Nephron progenitor cell (in vitro differentiated cells): ENCODE data around the gene FSIP1.

Experiments used
- DNase-seq: peaks from one replicate; pipeline ENCODE4 v3.0.0; 2021
- H3K27ac Mint-ChIP-seq: 2 replicates; pipeline ENCODE4 v1.8.0; 2021; ENCODE audit warnings: mild to moderate bottlenecking, moderate library complexity, mixed read lengths
- H3K27me3 Mint-ChIP-seq: 2 replicates; pipeline ENCODE4 v1.8.0; 2021; ENCODE audit warnings: mild to moderate bottlenecking, low read depth, mixed read lengths; ENCODE audit not compliant: poor library complexity
- H3K36me3 Mint-ChIP-seq: 2 replicates; pipeline ENCODE4 v1.8.0; 2021; ENCODE audit warnings: low read depth, mixed read lengths
- H3K4me1 Mint-ChIP-seq: 2 replicates; pipeline ENCODE4 v1.8.0; 2021; ENCODE audit warnings: mixed read lengths
- H3K4me3 Mint-ChIP-seq: 2 replicates; pipeline ENCODE4 v1.8.0; 2021; ENCODE audit warnings: mild to moderate bottlenecking, moderate library complexity, mixed read lengths
- H3K9me3 Mint-ChIP-seq: 2 replicates; pipeline ENCODE4 v1.8.0; 2021; ENCODE audit warnings: mild to moderate bottlenecking, moderate library complexity, mixed read lengths
- TF ChIP-seq, protein P1 (sequence below): fragments of 200-600 bp; sonication (generic); IDR thresholded peaks from 2 replicates; pipeline ENCODE4 v1.5.0; 2021; ENCODE audit warnings: antibody characterized with exemption

Gene FSIP1

GRCh38 chr15:39786447-39787056 is 3.9 kb upstream of the FSIP1 start:
- H3K27me3 Mint-ChIP-seq = no peaks in the 10 kb centered on the region
- H3K4me3 Mint-ChIP-seq = no peak overlapping the region
- no peak overlapping the region for H3K27ac Mint-ChIP-seq
- TF ChIP-seq, protein P1, sequence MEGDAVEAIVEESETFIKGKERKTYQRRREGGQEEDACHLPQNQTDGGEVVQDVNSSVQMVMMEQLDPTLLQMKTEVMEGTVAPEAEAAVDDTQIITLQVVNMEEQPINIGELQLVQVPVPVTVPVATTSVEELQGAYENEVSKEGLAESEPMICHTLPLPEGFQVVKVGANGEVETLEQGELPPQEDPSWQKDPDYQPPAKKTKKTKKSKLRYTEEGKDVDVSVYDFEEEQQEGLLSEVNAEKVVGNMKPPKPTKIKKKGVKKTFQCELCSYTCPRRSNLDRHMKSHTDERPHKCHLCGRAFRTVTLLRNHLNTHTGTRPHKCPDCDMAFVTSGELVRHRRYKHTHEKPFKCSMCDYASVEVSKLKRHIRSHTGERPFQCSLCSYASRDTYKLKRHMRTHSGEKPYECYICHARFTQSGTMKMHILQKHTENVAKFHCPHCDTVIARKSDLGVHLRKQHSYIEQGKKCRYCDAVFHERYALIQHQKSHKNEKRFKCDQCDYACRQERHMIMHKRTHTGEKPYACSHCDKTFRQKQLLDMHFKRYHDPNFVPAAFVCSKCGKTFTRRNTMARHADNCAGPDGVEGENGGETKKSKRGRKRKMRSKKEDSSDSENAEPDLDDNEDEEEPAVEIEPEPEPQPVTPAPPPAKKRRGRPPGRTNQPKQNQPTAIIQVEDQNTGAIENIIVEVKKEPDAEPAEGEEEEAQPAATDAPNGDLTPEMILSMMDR = peak; percentile 65
- peaks cover 63% of the 10 kb centered on the region for H3K4me1 Mint-ChIP-seq
- H3K36me3 Mint-ChIP-seq = no peaks in the 10 kb centered on the region
- peak; percentile 31 for DNase-seq
- peaks cover under 1% of the 10 kb centered on the region for H3K9me3 Mint-ChIP-seq

DNA sequence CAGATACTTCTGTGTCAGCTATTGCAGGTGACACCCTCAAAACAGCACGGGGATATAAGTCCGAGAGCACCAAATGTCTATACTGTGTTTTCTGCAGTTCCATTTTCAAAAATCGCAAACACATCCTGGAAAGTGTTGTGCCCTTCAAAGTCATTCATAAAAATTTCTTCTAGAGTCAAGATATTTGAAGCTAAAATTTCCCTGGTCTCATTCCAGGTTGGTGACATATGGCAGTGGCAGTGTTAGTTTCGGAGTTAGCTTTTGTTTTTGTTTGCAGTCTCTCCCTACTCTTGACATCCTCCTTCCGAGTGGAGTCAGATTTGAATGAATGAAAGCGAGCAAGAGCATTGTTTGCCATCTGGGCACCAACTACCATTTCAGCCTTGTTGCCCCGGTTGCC is 3.2 kb upstream of the FSIP1 start:
- peaks cover 8% of the 10 kb centered on the region for H3K9me3 Mint-ChIP-seq
- peaks cover 7% of the 10 kb centered on the region for H3K36me3 Mint-ChIP-seq
- H3K4me3 Mint-ChIP-seq = no peak overlapping the region
- no peak overlapping the region for H3K27ac Mint-ChIP-seq
- DNase-seq = no peak
- TF ChIP-seq, protein P1 = no peak
- no peaks in the 10 kb centered on the region for H3K27me3 Mint-ChIP-seq
- peaks cover 63% of the 10 kb centered on the region for H3K4me1 Mint-ChIP-seq

DNA sequence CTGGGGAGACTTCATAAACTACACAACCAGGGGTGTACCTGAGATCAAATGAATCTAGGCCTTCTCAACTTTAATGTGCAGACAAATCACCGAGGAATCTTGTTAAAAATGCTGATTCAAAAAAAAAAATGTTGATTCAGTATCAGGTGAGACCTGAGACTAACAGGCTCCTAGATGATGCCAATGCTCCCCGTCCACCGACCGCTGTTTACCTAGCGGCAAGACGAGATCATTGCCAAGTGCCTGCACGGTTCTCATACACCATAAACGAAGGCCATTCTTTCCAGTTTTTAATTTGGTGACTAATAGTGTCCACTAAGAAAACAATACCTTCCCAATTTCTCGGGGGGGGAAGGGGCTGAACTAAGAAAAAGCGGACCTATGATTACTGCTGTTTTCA is 2.5 kb upstream of the FSIP1 start:
- Mint-ChIP-seq H3K4me3 (peak overlapping the region; percentile 85), H3K36me3 (peaks cover 8% of the 10 kb centered on the region), H3K9me3 (peaks cover 10% of the 10 kb centered on the region), H3K27ac (no peak overlapping the region), H3K4me1 (peaks cover 63% of the 10 kb centered on the region), H3K27me3 (no peaks in the 10 kb centered on the region)
- no peak for DNase-seq
- TF ChIP-seq, protein P1 = no peak

- peaks cover 8% of the 10 kb centered on the region for H3K36me3 Mint-ChIP-seq
- H3K27ac Mint-ChIP-seq = no peak overlapping the region
- DNase-seq = no peak
- H3K4me3 Mint-ChIP-seq = peak overlapping the region; percentile 85
- H3K9me3 Mint-ChIP-seq = peaks cover 10% of the 10 kb centered on the region
- TF ChIP-seq, protein P1 = no peak
- H3K4me1 Mint-ChIP-seq = peaks cover 60% of the 10 kb centered on the region
- H3K27me3 Mint-ChIP-seq = no peaks in the 10 kb centered on the region
These were observed 2.0 kb upstream of the FSIP1 start for GRCh38 chr15:39784638-39785037.

GRCh38 chr15:39784125-39784524 is 1.5 kb upstream of the FSIP1 start:
- peaks cover 57% of the 10 kb centered on the region for H3K4me1 Mint-ChIP-seq
- H3K4me3 Mint-ChIP-seq = peak overlapping the region; percentile 85
- H3K27ac Mint-ChIP-seq = no peak overlapping the region

More at GRCh38 chr15:39784125-39784524, 1.5 kb upstream of the FSIP1 start:
- TF ChIP-seq, protein P1 = no peak
- no peak for DNase-seq
- peaks cover 10% of the 10 kb centered on the region for H3K9me3 Mint-ChIP-seq
- no peaks in the 10 kb centered on the region for H3K27me3 Mint-ChIP-seq
- peaks cover 8% of the 10 kb centered on the region for H3K36me3 Mint-ChIP-seq
